Measurements from ENCODE around the gene PTPRS. TPM values are rescaled to one million over a fixed set of nuclear protein-coding genes. Genes with fewer than 3 reads are reported as not detected.

PTPRS gene
- total RNA-seq, 1 donor, result 218 TPM

GRCh38 chr19:5380215-5380919 lies 39.8 kb upstream of the PTPRS start:
- Histone ChIP-seq H3K4me1 (ENCODE audit: insufficient read depth, low read length) (no peaks in the 10 kb centered on the region), H3K4me2 (ENCODE audit: insufficient read depth, low read length) (no peak overlapping the region), H4K20me1 (ENCODE audit: insufficient read depth, low read length) (no peaks in the 10 kb centered on the region), H3K27me3 (ENCODE audit: insufficient read depth, low read length) (no peaks in the 10 kb centered on the region), H3K4me3 (ENCODE audit: insufficient read depth, low read length) (no peak overlapping the region), H3K9me3 (ENCODE audit: low read depth, low read length) (peaks cover 2% of the 10 kb centered on the region), H2AFZ (ENCODE audit: low read length) (no peak overlapping the region), H3K36me3 (ENCODE audit: insufficient read depth, low read length) (no peaks in the 10 kb centered on the region), H3K27ac (ENCODE audit: low read depth, low read length) (no peak overlapping the region), H3K79me2 (ENCODE audit: insufficient read depth, low read length) (no peaks in the 10 kb centered on the region)
- DNase-seq (ENCODE audit: insufficient read length, low spot score, missing footprints), result peak; percentile 31
- TF ChIP-seq CTCF (IDR thresholded peaks at IDR 0.05; ENCODE audit: extremely low read depth, low read depth, low read length), result no peak

GRCh38 chr19:5376928-5377327 lies 36.3 kb upstream of the PTPRS start:
- H2AFZ ChIP-seq (ENCODE audit: low read length), result no peak overlapping the region
- H3K4me2 ChIP-seq (ENCODE audit: insufficient read depth, low read length), result no peak overlapping the region
- no peaks in the 10 kb centered on the region for H4K20me1 ChIP-seq (ENCODE audit: insufficient read depth, low read length)
- H3K27me3 ChIP-seq (ENCODE audit: insufficient read depth, low read length), result peaks cover 2% of the 10 kb centered on the region
- H3K27ac ChIP-seq (ENCODE audit: low read depth, low read length), result no peak overlapping the region
- TF ChIP-seq CTCF (IDR thresholded peaks at IDR 0.05; ENCODE audit: extremely low read depth, low read depth, low read length), result no peak
- no peaks in the 10 kb centered on the region for H3K79me2 ChIP-seq (ENCODE audit: insufficient read depth, low read length)
- H3K4me3 ChIP-seq (ENCODE audit: insufficient read depth, low read length), result no peak overlapping the region
- no peak for DNase-seq (ENCODE audit: insufficient read length, low spot score, missing footprints)
- no peaks in the 10 kb centered on the region for H3K9me3 ChIP-seq (ENCODE audit: low read depth, low read length)
- no peaks in the 10 kb centered on the region for H3K4me1 ChIP-seq (ENCODE audit: insufficient read depth, low read length)
- H3K36me3 ChIP-seq (ENCODE audit: insufficient read depth, low read length), result no peaks in the 10 kb centered on the region

GRCh38 chr19:5372572-5373200 lies 32.1 kb upstream of the PTPRS start:
- H3K9me3 ChIP-seq (ENCODE audit: low read depth, low read length), result no peaks in the 10 kb centered on the region
- peak; percentile 3 for DNase-seq (ENCODE audit: insufficient read length, low spot score, missing footprints)
- H3K36me3 ChIP-seq (ENCODE audit: insufficient read depth, low read length), result no peaks in the 10 kb centered on the region
- H3K79me2 ChIP-seq (ENCODE audit: insufficient read depth, low read length), result no peaks in the 10 kb centered on the region
- no peak overlapping the region for H3K4me3 ChIP-seq (ENCODE audit: insufficient read depth, low read length)
- no peak for TF ChIP-seq CTCF (IDR thresholded peaks at IDR 0.05; ENCODE audit: extremely low read depth, low read depth, low read length)
- no peaks in the 10 kb centered on the region for H4K20me1 ChIP-seq (ENCODE audit: insufficient read depth, low read length)
- H3K4me1 ChIP-seq (ENCODE audit: insufficient read depth, low read length), result no peaks in the 10 kb centered on the region
- H3K27me3 ChIP-seq (ENCODE audit: insufficient read depth, low read length), result peaks cover 2% of the 10 kb centered on the region
- H3K27ac ChIP-seq (ENCODE audit: low read depth, low read length), result no peak overlapping the region
- no peak overlapping the region for H3K4me2 ChIP-seq (ENCODE audit: insufficient read depth, low read length)
- H2AFZ ChIP-seq (ENCODE audit: low read length), result no peak overlapping the region

- no peaks in the 10 kb centered on the region for H3K36me3 ChIP-seq (ENCODE audit: insufficient read depth, low read length)
- peak; percentile 68 for TF ChIP-seq CTCF (IDR thresholded peaks at IDR 0.05; ENCODE audit: extremely low read depth, low read depth, low read length)
- peak; percentile 92 for DNase-seq (ENCODE audit: insufficient read length, low spot score, missing footprints)
- no peak overlapping the region for H3K4me3 ChIP-seq (ENCODE audit: insufficient read depth, low read length)
- no peaks in the 10 kb centered on the region for H3K9me3 ChIP-seq (ENCODE audit: low read depth, low read length)
- peaks cover 4% of the 10 kb centered on the region for H3K27me3 ChIP-seq (ENCODE audit: insufficient read depth, low read length)
- no peaks in the 10 kb centered on the region for H3K79me2 ChIP-seq (ENCODE audit: insufficient read depth, low read length)
- no peak overlapping the region for H3K4me2 ChIP-seq (ENCODE audit: insufficient read depth, low read length)
- H4K20me1 ChIP-seq (ENCODE audit: insufficient read depth, low read length), result no peaks in the 10 kb centered on the region
- no peak overlapping the region for H2AFZ ChIP-seq (ENCODE audit: low read length)
- H3K27ac ChIP-seq (ENCODE audit: low read depth, low read length), result no peak overlapping the region
- H3K4me1 ChIP-seq (ENCODE audit: insufficient read depth, low read length), result no peaks in the 10 kb centered on the region
These were observed 29.4 kb upstream of the PTPRS start for GRCh38 chr19:5369962-5370367.

All from osteoblast (primary cell).